ENCODE measurements around the gene PCDH18.

The PCDH18 gene

DNA sequence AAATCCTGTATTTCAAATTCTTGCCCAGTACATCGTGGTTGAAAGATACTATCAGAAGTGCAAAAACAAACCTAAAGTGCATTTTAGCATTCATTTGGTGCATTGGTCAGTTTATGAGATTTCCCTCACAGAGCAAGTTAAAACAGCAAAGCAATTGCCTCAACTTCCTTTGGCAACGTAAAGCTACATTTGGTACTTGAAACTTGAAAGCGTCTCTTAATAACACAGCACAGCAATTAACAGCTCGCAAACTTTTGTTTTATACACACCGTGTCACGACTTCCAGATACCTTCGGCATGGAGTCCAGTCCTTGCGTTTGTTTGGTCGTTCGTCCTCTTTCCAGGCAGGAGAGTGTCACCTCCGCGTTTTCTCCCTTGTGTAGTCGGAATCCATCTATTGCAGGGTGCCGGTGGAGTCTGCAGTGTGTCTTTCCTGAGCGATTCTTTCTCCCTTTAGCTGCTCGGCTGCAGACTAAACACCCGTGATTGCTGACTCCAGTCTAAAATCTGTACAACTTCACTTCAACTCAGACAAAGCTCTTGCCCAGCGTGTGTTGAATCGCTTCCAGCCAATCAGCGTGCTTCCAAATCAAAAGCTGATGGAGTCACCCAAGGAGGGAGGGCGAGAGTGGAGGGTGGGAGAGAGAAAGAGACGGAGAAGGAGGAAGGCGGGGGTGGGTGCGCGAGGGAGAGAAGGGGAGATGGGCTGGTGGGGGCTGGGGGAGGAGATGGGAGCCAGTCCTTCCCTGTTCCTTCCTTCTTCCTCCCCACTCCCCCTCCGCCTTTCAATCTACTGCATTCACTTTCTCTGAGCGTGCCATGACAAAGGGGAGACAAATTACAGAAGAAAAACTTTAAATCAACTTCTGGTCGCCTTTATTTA is at the start of gene PCDH18:
TSS of gene PCDH18 (minus strand) at position 509 of the 883 bp plus-strand sequence. CDS start at position 103, 406 bp downstream.
- TF ChIP-seq, protein P1, sequence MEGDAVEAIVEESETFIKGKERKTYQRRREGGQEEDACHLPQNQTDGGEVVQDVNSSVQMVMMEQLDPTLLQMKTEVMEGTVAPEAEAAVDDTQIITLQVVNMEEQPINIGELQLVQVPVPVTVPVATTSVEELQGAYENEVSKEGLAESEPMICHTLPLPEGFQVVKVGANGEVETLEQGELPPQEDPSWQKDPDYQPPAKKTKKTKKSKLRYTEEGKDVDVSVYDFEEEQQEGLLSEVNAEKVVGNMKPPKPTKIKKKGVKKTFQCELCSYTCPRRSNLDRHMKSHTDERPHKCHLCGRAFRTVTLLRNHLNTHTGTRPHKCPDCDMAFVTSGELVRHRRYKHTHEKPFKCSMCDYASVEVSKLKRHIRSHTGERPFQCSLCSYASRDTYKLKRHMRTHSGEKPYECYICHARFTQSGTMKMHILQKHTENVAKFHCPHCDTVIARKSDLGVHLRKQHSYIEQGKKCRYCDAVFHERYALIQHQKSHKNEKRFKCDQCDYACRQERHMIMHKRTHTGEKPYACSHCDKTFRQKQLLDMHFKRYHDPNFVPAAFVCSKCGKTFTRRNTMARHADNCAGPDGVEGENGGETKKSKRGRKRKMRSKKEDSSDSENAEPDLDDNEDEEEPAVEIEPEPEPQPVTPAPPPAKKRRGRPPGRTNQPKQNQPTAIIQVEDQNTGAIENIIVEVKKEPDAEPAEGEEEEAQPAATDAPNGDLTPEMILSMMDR (conservative IDR thresholded peaks at IDR 0.05): no peak
- H3K27ac ChIP-seq: no peak within 1 kb of the TSS

DNA sequence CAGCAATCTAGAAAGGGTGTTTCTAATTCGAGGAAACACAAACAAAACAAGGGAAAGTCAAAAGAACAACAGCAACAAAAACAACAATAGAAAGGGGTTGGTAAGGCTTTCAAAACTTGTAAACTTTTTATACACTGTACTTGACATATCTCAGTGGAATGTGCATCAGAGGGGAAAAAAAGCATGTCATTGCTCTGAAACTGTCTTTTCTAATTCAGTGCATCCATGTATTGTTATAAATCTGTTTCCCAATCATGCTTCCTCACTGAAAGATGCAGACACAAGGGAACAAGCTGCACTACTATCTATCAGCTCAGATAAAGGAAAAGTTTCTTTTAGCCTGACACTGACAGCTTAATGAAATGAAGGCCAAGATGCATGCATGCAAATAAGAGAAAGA is 44.2 kb upstream of the PCDH18 start:
- no peak overlapping the region for H3K27ac ChIP-seq
- TF ChIP-seq, protein P1 (conservative IDR thresholded peaks at IDR 0.05): no peak

GRCh38 chr4:137572647-137573046 is 40.4 kb upstream of the PCDH18 start:
- no peak overlapping the region for H3K27ac ChIP-seq
- TF ChIP-seq, protein P1 (conservative IDR thresholded peaks at IDR 0.05): no peak

DNA sequence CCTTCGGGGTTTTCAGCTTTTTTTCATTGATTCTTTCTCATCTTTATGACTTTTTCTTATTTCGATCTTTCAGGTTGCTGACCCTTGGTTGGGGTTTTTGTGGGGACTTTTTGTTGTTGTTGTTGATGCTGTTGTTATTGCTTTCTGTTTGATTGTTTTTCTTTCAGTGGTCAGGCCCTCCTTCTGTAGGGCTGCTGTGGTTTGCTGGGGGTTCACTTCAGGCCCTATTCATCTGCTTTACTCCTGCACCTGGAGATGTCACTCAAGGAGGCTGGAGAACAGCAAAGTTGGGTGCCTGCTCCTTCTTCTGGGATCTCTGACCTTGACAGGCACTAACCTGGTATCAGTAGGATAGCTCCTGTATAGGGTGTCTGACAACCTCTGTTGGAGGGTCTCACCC is 39.9 kb upstream of the PCDH18 start:
- TF ChIP-seq, protein P1 (conservative IDR thresholded peaks at IDR 0.05): no peak
- no peak overlapping the region for H3K27ac ChIP-seq

GRCh38 chr4:137559801-137560200 is 27.5 kb upstream of the PCDH18 start:
- no peak overlapping the region for H3K27ac ChIP-seq
- TF ChIP-seq, protein P1 (conservative IDR thresholded peaks at IDR 0.05): no peak

GRCh38 chr4:137558951-137559350 is 26.7 kb upstream of the PCDH18 start:
- no peak overlapping the region for H3K27ac ChIP-seq
- TF ChIP-seq, protein P1 (conservative IDR thresholded peaks at IDR 0.05): no peak

- TF ChIP-seq, protein P1 (conservative IDR thresholded peaks at IDR 0.05): no peak
- H3K27ac ChIP-seq: no peak overlapping the region
Measured at GRCh38 chr4:137545461-137545861, 13.2 kb upstream of the PCDH18 start.

Measured in VCaP (cell line).